ENCODE measurements around the gene NTN3.
A peak's percentile ranks its signal among the peaks of the same experiment; 100 is the strongest.
"Not testable (repeated sequence)": the region's sequence is repeated elsewhere in the genome, so short reads cannot be mapped to it uniquely, and the experiment has no call there.

Gene NTN3

GRCh38 chr16:2471016-2471652 is at the start of gene NTN3:
NTN3 (plus strand) TSS chr16:2471297; CDS start chr16:2471702, 405 bp downstream.
- DNase-seq: no peak

DNA sequence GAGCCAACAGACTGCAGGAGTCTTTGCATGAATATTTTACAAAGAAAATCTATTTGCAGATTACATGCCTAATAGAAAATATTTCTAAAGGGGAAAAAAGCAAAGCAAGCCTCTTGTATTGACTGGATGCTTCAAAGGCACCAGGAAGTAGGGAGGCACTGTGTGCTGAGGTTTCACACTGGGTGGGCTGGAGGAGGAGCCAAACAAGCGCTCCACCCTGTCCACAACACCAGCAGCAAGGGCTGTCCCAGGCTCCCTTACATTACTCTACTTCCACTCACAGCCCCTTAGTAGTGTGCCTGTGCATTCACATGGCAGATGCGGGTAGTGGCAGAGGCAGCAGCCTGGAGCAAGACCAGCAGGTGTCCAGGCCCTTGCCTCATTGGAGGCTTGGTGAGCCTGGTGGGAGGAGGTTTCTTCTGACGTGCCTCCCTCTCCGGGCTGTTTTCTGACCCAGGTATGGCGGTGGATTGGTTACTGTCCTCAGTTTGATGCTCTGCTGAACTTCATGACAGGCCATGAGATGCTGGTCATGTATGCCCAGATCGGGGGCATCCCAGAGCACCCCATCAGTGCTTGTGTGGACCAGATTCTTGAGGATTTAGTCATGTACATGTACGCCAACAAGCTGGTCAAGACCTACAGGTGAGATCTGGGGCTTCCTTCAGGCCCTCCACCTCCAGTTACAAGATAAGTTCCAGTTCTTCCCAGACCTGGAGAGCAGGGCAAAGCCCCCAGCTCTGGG is 48.8 kb upstream of the NTN3 start:
- DNase-seq: no peak

- DNase-seq: no peak
Observed at GRCh38 chr16:2424061-2425007, 46.8 kb upstream of the NTN3 start.

GRCh38 chr16:2425008-2425518 is 46.0 kb upstream of the NTN3 start:
- DNase-seq: no peak

DNA sequence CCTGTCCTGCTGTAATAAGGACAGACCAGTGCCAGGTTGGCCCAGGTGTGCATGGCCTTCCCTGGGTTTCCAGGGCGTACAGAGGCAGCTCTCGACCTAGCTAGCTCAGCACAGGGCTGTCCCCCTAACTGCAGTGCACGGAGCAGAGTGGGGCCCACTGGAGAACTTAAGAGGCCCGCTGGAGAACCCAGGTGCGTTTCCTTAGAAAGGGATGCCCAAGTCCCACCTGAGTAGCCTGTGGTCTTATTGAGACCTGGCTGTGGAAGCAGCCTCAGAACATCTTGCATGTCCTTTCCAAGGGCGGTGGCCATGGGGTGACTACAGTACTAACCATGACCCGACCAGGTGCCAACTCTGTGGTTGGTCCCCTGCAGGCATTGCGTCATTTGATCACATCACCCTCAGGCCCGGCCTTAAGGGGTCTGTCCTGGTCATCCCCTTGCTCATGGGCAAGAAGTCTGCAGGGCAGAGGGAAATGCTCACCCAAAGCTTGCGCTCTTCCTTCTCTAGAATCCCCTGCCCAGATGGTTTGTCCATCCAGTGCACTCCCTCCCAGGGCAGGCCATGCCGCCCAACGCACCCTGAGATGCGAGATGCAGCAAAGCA is 45.2 kb upstream of the NTN3 start:
- DNase-seq: no peak

DNA sequence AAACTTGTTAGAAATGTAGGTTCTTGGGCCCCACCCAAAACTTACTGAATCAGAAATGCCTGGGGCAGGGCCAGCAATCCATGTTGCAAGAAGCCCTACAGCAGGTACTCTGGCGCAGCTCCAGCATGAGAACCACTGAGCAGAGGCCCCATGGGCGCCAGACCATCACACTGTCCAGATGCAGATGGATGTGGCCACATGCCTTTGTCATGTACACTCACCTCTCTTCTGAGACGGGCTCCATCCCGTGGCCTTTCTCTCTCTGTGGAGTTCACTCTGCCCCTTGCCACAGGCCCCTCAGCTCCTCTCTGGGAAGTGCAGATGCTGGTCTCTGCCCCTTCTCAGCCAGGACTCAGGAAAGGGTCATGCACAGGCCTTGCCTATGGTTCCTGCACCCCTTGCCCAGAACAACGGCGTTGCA is 44.1 kb upstream of the NTN3 start:
- DNase-seq: no peak

- no peak for DNase-seq
Observed at GRCh38 chr16:2427526-2427925, 43.6 kb upstream of the NTN3 start.

DNA sequence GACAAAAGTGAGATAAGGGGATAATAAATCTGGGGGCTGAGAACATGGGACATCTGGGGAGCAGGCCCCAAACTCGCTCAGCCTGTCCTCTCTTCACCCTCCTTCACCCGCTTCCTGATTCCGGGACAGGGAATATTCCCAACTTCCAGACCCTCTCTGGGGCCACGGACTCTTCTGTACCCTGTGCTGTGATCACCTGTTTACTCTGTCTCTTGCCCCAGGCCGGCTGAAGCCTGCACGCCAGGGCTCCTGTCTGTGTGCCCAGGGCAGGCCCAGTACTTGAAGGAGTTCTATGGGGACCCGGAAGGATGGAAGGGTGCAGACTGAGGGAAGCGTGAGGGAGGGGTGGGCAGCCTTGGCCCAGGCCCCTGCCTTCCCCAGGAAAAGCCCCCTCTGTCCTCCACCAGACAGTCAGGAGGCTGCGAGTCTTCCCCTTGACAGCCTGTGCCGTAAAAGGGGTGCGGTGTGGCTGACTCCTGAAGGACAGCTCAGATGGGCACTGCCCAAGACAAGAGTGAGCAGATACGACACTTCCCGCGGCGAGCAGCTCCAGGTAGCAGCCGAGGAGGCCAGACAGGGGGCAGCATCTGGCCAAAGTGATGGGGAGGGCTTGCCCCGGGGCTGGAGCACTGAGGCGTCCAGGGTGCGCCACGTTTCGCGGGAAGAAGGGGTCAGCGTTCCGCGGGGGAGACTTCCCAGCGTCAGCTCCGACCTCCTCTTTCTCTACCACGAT is 42.9 kb upstream of the NTN3 start:
- DNase-seq: no peak

GRCh38 chr16:2428784-2429033 is 42.4 kb upstream of the NTN3 start:
- no peak for DNase-seq

- DNase-seq: peak; percentile 98
Observed at GRCh38 chr16:2429034-2429770, 41.9 kb upstream of the NTN3 start, which contains the start of gene CCNF. CCNF (plus strand) TSS chr16:2429447; CDS start chr16:2429482, 35 bp downstream.

- DNase-seq: peak; percentile 19
Observed at GRCh38 chr16:2429771-2430663, 41.1 kb upstream of the NTN3 start.

- no peak for DNase-seq
Observed at GRCh38 chr16:2432286-2432685, 38.8 kb upstream of the NTN3 start.

DNA sequence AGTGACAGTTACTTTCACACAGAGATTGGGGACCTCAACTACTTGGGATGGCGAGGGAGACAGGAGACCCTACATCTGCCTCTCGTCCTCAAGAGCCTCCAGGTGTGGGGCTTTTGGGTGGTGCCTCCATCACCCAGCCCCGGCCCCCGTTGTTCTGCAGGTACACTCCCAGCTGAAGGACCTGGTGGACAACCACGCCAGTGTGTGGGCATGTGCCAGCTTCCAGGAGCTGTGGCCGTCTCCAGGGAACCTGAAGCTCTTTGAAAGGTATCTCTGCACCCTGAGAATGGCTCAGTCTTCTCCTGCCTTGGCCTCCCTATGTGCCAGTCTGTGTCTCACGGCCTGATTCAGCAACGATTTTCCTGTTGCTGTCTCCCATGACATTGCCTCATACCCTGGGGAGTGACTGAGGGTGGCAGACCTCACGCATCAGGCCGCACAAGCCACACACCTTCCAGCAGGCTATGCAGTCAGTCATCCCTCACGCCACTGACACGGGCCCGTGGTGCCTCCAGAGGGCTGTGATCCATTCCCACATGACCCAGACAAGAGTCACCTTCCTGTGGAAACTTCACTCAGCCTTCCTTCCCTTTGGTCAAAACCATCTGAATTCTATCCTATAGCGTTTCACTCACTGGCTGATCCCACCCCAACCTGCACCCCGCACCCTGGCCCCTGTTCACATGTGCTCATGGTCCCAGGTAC is 38.1 kb upstream of the NTN3 start:
- no peak for DNase-seq

DNA sequence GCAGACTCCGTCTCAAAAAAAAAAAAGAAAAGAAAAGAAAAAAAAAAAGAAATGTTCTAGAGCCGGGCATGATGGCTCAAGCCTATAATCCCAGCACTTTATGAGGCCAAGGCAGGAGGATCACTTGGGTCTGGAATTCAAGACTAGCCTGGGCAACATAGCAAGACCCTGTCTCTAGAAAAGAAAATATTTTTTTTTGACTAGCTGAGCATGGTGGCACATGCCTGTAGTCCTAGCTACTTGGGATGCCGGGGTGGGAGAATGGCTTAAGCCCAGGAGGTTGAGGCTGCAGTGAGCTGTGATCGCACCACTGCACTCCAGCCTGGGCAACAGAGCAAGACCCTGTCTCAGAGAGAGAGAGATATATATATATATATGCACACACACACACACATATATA is 35.9 kb upstream of the NTN3 start:
- DNase-seq: not testable (repeated sequence)

GRCh38 chr16:2436110-2436509 is 35.0 kb upstream of the NTN3 start:
- DNase-seq: no peak

- no peak for DNase-seq
Observed at GRCh38 chr16:2437032-2437790, 33.9 kb upstream of the NTN3 start.

GRCh38 chr16:2438121-2438520 is 33.0 kb upstream of the NTN3 start:
- DNase-seq: no peak

GRCh38 chr16:2439598-2439997 is 31.5 kb upstream of the NTN3 start:
- DNase-seq: no peak

Data from suppressor macrophage treated with lipopolysaccharide for 4 hours (primary cell).